GM13976 (cell line): ENCODE results near the gene SH3TC2.

ENCODE experiments used
- DNase-seq: peaks from one replicate; pipeline ENCODE4 v3.0.0; 2012; ENCODE audit warnings: low spot score
- in situ Hi-C: fragments of 300-500 bp; cut with MboI; formaldehyde crosslinking; loops from one replicate; pipeline ENCODE4 v1.12.0; 2022; ENCODE audit warnings: low sequenced_read_pairs, mixed read lengths, inconsistent platforms; ENCODE audit not compliant: unreplicated experiment
- TF ChIP-seq, protein P1 (sequence below): IDR thresholded peaks from 2 replicates; pipeline ENCODE4 v1.5.1; 2012; ENCODE audit warnings: borderline replicate concordance, mild to moderate bottlenecking; ENCODE audit not compliant: insufficient read depth; ENCODE audit errors: extremely low read depth, missing control alignments, control extremely low read depth

SH3TC2 gene

DNA sequence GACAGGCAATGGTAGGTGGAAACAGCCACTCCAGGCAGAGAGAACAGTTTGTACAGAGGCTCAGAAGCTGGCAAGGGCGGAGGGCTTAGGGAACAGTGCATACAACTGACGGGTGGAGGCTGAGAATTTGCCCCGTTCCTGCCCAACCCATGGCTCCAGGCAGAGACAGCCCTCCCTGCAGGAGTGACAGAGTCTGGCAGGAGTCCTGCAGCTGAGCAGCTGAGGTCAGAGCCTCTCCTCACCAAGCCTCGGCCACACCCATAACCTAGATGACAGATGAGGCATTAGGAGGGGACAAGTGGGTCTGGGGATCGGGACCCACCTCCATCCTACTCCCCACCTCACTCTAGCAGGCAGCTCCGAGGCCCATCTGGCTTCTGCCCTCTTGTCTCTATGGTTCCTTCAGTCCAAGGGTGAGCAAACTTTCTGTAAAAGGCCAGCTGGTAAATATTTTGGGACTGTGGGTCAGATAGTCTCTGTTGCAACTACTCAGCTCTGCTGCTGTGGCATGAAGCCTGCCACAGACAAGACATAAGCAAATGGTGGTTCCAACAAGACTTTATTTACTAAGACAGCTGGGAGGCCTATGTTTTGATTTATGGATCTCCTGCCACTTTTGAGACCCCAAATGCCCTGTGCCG is 83.7 kb downstream of the SH3TC2 start:
- TF ChIP-seq, protein P1, sequence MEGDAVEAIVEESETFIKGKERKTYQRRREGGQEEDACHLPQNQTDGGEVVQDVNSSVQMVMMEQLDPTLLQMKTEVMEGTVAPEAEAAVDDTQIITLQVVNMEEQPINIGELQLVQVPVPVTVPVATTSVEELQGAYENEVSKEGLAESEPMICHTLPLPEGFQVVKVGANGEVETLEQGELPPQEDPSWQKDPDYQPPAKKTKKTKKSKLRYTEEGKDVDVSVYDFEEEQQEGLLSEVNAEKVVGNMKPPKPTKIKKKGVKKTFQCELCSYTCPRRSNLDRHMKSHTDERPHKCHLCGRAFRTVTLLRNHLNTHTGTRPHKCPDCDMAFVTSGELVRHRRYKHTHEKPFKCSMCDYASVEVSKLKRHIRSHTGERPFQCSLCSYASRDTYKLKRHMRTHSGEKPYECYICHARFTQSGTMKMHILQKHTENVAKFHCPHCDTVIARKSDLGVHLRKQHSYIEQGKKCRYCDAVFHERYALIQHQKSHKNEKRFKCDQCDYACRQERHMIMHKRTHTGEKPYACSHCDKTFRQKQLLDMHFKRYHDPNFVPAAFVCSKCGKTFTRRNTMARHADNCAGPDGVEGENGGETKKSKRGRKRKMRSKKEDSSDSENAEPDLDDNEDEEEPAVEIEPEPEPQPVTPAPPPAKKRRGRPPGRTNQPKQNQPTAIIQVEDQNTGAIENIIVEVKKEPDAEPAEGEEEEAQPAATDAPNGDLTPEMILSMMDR = no peak
- in situ Hi-C loops = no loop called here
- DNase-seq = no peak

DNA sequence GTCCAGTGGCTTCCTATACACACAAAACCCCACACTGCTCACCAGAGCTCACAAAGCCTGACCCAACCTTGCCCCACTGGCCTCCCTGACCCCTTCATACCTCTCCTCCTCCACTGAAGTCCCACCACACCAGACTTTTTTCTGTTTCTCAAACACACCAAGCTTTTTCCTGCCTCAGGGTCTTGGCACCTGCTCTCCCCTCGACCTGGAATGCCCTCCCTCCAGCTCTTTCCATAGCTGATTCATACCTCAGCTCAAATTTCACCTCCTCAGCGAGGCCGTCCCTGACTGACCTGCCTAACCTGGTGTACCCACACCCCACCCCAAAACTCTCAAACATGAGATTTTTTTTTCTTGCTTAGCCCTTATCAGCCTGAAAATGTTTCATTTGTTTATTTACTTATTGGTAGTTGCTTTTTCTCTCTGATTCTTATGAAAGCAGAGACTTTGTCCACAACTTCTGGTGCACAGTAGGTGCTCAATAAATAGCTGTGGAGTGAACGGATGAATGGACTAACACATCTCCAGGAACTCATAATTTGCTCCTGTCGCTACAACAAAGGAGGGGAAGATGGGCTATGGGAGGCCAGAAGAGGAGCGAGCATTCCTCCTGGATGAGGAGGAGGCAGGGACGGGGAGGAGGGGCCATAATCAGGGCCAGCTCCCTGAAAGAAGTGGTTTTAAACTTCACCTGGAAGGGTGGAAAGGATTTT is 84.3 kb downstream of the SH3TC2 start:
- TF ChIP-seq, protein P1 = no peak
- in situ Hi-C loops = no loop called here
- no peak for DNase-seq

DNA sequence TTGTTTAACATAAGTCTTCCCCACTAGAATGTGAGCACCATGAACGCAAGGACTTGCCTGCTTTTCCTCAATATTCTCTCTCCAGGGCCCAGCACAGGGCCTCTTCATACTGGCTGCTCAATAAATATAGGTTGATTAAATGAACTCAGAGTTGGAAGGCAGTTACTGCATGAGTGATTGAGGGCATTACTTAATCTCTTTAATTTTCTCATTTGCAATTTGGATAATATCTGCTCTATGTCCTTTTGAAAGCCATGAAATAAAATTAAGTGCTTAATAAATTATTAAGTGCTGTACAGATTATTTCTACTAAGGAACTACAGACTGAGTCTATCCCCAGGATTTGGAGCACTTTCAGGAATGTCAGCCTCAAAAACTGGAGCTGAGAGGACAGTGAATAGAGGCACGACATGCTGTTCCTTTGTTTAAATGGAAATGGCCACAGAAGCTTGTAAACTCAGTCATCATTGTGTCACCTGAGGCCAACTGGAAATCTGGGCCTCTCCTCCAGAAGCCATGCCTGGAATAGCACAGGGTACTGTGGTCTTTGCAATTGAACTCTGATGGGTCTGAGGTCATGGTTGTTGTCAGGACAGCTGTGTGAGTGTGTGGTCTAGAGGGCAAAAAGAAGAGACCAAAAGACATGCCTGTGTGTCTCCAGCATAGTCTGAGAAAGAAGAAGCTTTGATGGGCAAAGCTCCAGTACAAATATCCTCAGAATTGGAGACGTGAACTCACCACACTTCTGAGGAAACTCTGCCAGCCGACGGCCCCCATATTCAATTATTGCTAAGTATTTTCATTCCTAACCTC is 86.1 kb downstream of the SH3TC2 start:
- in situ Hi-C loops = no loop called here
- TF ChIP-seq, protein P1 = no peak
- no peak for DNase-seq

DNA sequence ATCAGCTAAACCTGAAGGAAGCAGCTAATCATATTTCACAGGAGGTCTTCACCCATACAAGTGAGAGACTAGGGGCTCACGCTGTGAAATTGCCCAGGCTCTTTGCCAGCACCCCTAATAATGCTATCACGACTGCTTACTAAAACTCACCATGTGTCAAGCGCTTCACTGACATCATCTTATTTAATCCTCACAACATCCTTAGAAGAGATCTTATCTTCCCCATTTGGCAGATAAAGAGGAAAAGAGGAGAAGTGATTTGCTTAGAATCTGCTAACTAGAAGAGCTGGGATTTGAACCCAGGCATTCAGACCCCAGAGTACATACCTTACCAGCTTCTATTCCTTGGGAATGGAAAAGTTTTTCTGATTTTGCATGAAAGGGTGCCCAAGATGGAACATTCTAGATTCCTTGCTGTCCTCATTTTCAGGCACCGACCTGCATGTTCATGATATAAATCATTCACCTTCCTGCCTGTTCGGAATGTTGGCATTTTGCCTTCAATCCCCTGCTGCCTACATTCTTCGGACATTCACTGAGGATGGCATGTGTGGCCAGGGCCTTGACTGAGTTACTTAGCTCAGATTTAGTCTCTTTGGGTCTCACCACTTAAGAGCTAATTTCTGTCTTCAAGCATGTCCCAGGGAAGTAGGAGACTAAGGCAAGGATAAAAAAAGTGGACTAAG is 88.1 kb downstream of the SH3TC2 start:
- no peak for DNase-seq
- in situ Hi-C loops = loop anchor here (25.0 kb wide), 1 partner anchor 237 kb away; no protein-coding TSS in a partner anchor
- TF ChIP-seq, protein P1 = no peak

DNA sequence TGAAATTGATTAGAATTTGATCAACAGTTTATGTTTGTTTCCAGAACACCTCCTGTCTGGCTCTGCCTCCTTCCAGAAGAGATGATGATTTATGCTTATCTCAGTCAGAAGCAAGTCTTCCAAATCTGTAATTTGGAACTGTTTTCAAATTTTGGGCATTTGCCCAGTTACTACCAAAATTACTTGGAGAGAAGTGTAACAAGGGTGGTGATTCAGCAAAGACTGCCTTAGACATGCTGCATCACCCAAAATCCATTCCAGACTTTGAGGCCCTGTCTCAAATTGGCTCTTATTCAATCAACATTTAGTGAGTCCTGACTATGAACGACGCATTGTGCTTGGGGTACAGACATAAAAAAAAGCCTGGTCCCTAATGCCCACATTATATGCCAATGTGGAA is 89.4 kb downstream of the SH3TC2 start:
- in situ Hi-C loops = loop anchor here (25.0 kb wide), 1 partner anchor 236 kb away; no protein-coding TSS in a partner anchor
- no peak for DNase-seq
- TF ChIP-seq, protein P1 = no peak

DNA sequence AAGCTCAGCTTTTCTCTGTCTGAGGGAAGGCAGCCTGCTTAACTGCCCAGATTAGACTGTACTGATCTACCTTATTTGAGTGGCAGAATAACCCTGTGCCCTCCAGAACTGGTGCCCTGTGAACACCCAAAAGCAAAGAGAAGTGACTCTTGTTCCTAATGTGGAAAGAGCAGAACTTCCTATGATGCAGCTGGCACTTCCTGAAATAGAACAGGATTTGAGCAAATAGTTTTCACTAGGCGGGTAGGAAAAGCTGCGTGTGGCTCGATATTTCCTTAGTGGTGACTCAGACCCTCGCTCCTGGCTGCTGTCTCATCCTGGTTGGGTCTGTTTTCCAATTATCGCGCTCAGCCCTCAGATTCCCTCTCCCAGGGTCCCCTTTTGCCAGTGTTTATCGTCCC is 89.9 kb downstream of the SH3TC2 start:
- in situ Hi-C loops = loop anchor here (25.0 kb wide), 1 partner anchor 236 kb away; no protein-coding TSS in a partner anchor
- TF ChIP-seq, protein P1 = no peak
- no peak for DNase-seq
